Endothelial cell of umbilical vein (primary cell): ENCODE measurements around the gene RAD1. TPM values are rescaled to one million over a fixed set of nuclear protein-coding genes. Genes with fewer than 3 reads are reported as not detected.

Source experiments
- BruUV-seq: library from RNA; stranded (reverse); fragments of 400-500 nt; replicated peaks from 2 replicates; lab custom pipeline; 2021; lab: Mats Ljungman, UMichigan
- CTCF ChIA-PET: fragments of 300-600, 350-600 bp; sonication (Branson Sonifier 250); formaldehyde crosslinking; loops from one replicate; lab custom pipeline; 2021; ENCODE audit warnings: antibody characterized with exemption, inconsistent platforms; lab: Charles Lee
- POLR2A ChIA-PET: fragments of 300-600, 350-600 bp; sonication (Branson Sonifier 250); formaldehyde crosslinking; loops from one replicate; lab custom pipeline; 2021; ENCODE audit warnings: antibody characterized with exemption, inconsistent platforms; lab: Charles Lee
- DNase-seq: peaks from one replicate; pipeline ENCODE4 v3.0.0-alpha.2; 2011; ENCODE audit warnings: low read depth, low spot score
- FAIRE-seq: peaks from 2 replicates; lab custom pipeline; 2011; peaks lifted over from hg19 to GRCh38; lab: Jason Lieb, UNC
- H2AFZ ChIP-seq: 2 replicates; pipeline ENCODE4 v1.6.0; 2012; ENCODE audit warnings: low read depth, low read length, control low read depth, inconsistent platforms
- H3K27ac ChIP-seq: 2 replicates; pipeline ENCODE4 v1.5.1; 2011; ENCODE audit warnings: low read depth, mild to moderate bottlenecking, control low read depth, low read length, moderate library complexity; ENCODE audit not compliant: insufficient read depth
- H3K27me3 ChIP-seq, 2 experiments: 2 replicates each; pipeline versions ENCODE4 v1.6.0 to v1.6.1; 2011; ENCODE audit warnings: low read length in 2 of 2, mixed read lengths in 1 of 2; ENCODE audit not compliant: control insufficient read depth in 2 of 2, insufficient read depth in 2 of 2
- H3K36me3 ChIP-seq, 2 experiments: 2 replicates in 1 of 2; 3 replicates in 1 of 2; pipeline ENCODE4 v1.5.1; 2011; ENCODE audit warnings: low read length in 2 of 2, mild to moderate bottlenecking in 1 of 2, moderate library complexity in 1 of 2; ENCODE audit not compliant: control insufficient read depth in 2 of 2, insufficient read depth in 2 of 2; ENCODE audit errors: extremely low read depth in 1 of 2
- H3K4me1 ChIP-seq: 3 replicates; pipeline ENCODE4 v1.5.1; 2011; ENCODE audit warnings: mild to moderate bottlenecking, low read length; ENCODE audit not compliant: control insufficient read depth, insufficient read depth; ENCODE audit errors: extremely low read depth
- H3K4me2 ChIP-seq: 2 replicates; pipeline ENCODE4 v1.6.1; 2011; ENCODE audit warnings: low read length, control low read depth, mixed read lengths; ENCODE audit not compliant: insufficient read depth
- H3K4me3 ChIP-seq, 3 experiments: fragments of 200-600 bp in 1 of 3; sonication (generic), shearing (Covaris generic) in 1 of 3; replicated peaks in 1 of 3; 2 replicates each; pipeline ENCODE4 v1.5.1; 2011 to 2016; ENCODE audit warnings: control low read depth in 3 of 3, low read length in 3 of 3, mild to moderate bottlenecking in 2 of 3, inconsistent platforms in 1 of 3, low read depth in 1 of 3, moderate library complexity in 1 of 3; ENCODE audit not compliant: insufficient read depth in 1 of 3
- H3K79me2 ChIP-seq: 2 replicates; pipeline ENCODE4 v1.6.0; 2012; ENCODE audit warnings: low read length, inconsistent platforms; ENCODE audit not compliant: control insufficient read depth, insufficient read depth
- H3K9ac ChIP-seq: replicated peaks from 2 replicates; pipeline ENCODE3; 2011; ENCODE audit warnings: low read length, control low read depth; ENCODE audit not compliant: insufficient read depth; ENCODE audit errors: extremely low read depth
- H3K9me1 ChIP-seq: replicated peaks from 3 replicates; pipeline ENCODE4 v1.6.0; 2011; ENCODE audit warnings: mild to moderate bottlenecking, low read length; ENCODE audit not compliant: control insufficient read depth, insufficient read depth; ENCODE audit errors: extremely low read depth
- H3K9me3 ChIP-seq: replicated peaks from 2 replicates; pipeline ENCODE4 v1.5.1; 2012; ENCODE audit warnings: low read length, inconsistent platforms; ENCODE audit not compliant: control insufficient read depth, insufficient read depth
- H4K20me1 ChIP-seq: replicated peaks from 2 replicates; pipeline ENCODE3; 2011; ENCODE audit warnings: mild to moderate bottlenecking, low read length; ENCODE audit not compliant: control insufficient read depth, insufficient read depth; ENCODE audit errors: extremely low read depth
- GATA2 ChIP-seq: IDR thresholded peaks from 2 replicates; pipeline ENCODE4 v1.7.0; 2011; ENCODE audit warnings: low read depth, mild to moderate bottlenecking, moderate library complexity, mixed read lengths, low read length; ENCODE audit not compliant: insufficient read length, insufficient read depth
- MAX ChIP-seq: IDR thresholded peaks from 2 replicates; pipeline ENCODE4 v1.6.1; 2011; ENCODE audit not compliant: insufficient read depth, insufficient read length
- POLR2A ChIP-seq: IDR thresholded peaks from 2 replicates; pipeline ENCODE4 v1.6.1; 2012; ENCODE audit warnings: low read depth, mild to moderate bottlenecking, control low read depth, low read length
- POLR2AphosphoS5 ChIP-seq: IDR thresholded peaks from 2 replicates; pipeline ENCODE4 v1.6.1; 2012; ENCODE audit warnings: low read depth, mild to moderate bottlenecking, control low read depth, low read length, moderate library complexity; ENCODE audit not compliant: insufficient read depth
- dilution Hi-C: fragments of 300-500 bp; cut with MboI; formaldehyde crosslinking; loops from one replicate; pipeline ENCODE4 v1.15.0; 2019; ENCODE audit warnings: low sequenced_read_pairs; ENCODE audit not compliant: extremely low pct_ligation_motif_present
- intact Hi-C: fragments of 100-400 bp; cut with micrococcal nuclease; formaldehyde crosslinking; loops from one replicate; pipeline ENCODE4 v1.10.0; 2022
- polyA plus RNA-seq, 4 experiments: library from polyadenylated mRNA; depleted of rRNA in 3 of 4; stranded (reverse) in 3 of 4; unstranded in 1 of 4; fragments of >200 nt; gene quantifications; 2 replicates each; pipeline versions ENCODE4 v1.2.1 to v1.2.3, GENCODE V29; 2011 to 2012; ENCODE audit warnings: missing spikeins in 1 of 4
- total RNA-seq: library from RNA; stranded (reverse); gene quantifications from 2 replicates; pipeline ENCODE4 v1.2.3, GENCODE V29; 2021

RAD1 gene
- total and polyA plus RNA-seq, 2 donors (not counting 3 experiments of a cell fraction or from before 2014, with no cell fraction given) = 10.7 to 22.2 TPM

GRCh38 chr5:34857161-34857560 is 58.1 kb downstream of the RAD1 start:
- H2AFZ ChIP-seq = no peak overlapping the region

More at GRCh38 chr5:34857161-34857560, 58.1 kb downstream of the RAD1 start:
- FAIRE-seq (no peak), DNase-seq (no peak)
- no peaks in the 10 kb centered on the region for H3K36me3 ChIP-seq
- BruUV-seq = no TSS peak
- ChIA-PET POLR2A (no interaction called here), CTCF (no interaction called here)
- intact Hi-C loops (no loop called here), dilution Hi-C loops (no loop called here)
- H3K9me1 ChIP-seq = no peaks in the 10 kb centered on the region
- H3K4me2 ChIP-seq = no peak overlapping the region
- H3K4me1 ChIP-seq = no peaks in the 10 kb centered on the region
- H3K27ac ChIP-seq = no peak overlapping the region
- no peak overlapping the region for H3K4me3 ChIP-seq
- H4K20me1 ChIP-seq = no peaks in the 10 kb centered on the region
- H3K9me3 ChIP-seq = no peaks in the 10 kb centered on the region
- H3K27me3 ChIP-seq = peaks cover 0 to 9% of the 10 kb centered on the region in 2 experiments
- no peak overlapping the region for H3K9ac ChIP-seq
- H3K79me2 ChIP-seq = no peaks in the 10 kb centered on the region
- no peak for TF ChIP-seq POLR2AphosphoS5
- TF ChIP-seq MAX = no peak
- no peak for TF ChIP-seq POLR2A
- TF ChIP-seq GATA2 = no peak

Other genes starting within 250 kb of the RAD1 start
- gene TTC23L, start 76.3 kb downstream of the RAD1 start, total RNA-seq = 0.25 TPM in 1 of 2 replicates, not detected in the other
- 0.35 TPM in 1 of 2 replicates, not detected in the other for gene TTC23L, start 76.3 kb downstream of the RAD1 start, polyA plus RNA-seq
- 28.4 and 32.2 TPM in 2 replicates for gene BRIX1, start 207 bp upstream of the RAD1 start, total RNA-seq
- 8.0 and 14.0 TPM in 2 replicates for gene BRIX1, start 207 bp upstream of the RAD1 start, polyA plus RNA-seq
- 39.4 and 49.2 TPM in 2 replicates for gene DNAJC21, start 14.1 kb upstream of the RAD1 start, total RNA-seq
- 3.1 and 5.3 TPM in 2 replicates for gene DNAJC21, start 14.1 kb upstream of the RAD1 start, polyA plus RNA-seq
- not detected in 2 replicates for gene AGXT2, start 132.4 kb upstream of the RAD1 start, total RNA-seq
- not detected in 2 replicates for gene AGXT2, start 132.4 kb upstream of the RAD1 start, polyA plus RNA-seq